ENCODE measurements around the gene ATXN7L3.
A peak's percentile ranks its signal among the peaks of the same experiment; 100 is the strongest.

ATXN7L3 gene

GRCh38 chr17:44232061-44232460 lies 32.4 kb upstream of the ATXN7L3 start:
- Histone ChIP-seq H3K27ac (no peak overlapping the region), H3K4me3 (no peak overlapping the region), H3K9me3 (ENCODE audit: low read depth, low read length) (no peaks in the 10 kb centered on the region), H3K36me3 (ENCODE audit: insufficient read depth, low read length) (no peaks in the 10 kb centered on the region), H3K9ac (ENCODE audit: insufficient read length) (no peak overlapping the region)
- no peak for DNase-seq (ENCODE audit: low read depth, low spot score)
- no peak for TF ChIP-seq EZH2 (IDR thresholded peaks at IDR 0.05)
- TF ChIP-seq POLR2AphosphoS5 (IDR thresholded peaks at IDR 0.05; ENCODE audit: borderline replicate concordance, low read depth, low read length), result no peak
- no peak for TF ChIP-seq FOXP2 (optimal IDR thresholded peaks at IDR 0.05; ENCODE audit: control extremely low read depth, extremely low read length, insufficient read depth)

DNA sequence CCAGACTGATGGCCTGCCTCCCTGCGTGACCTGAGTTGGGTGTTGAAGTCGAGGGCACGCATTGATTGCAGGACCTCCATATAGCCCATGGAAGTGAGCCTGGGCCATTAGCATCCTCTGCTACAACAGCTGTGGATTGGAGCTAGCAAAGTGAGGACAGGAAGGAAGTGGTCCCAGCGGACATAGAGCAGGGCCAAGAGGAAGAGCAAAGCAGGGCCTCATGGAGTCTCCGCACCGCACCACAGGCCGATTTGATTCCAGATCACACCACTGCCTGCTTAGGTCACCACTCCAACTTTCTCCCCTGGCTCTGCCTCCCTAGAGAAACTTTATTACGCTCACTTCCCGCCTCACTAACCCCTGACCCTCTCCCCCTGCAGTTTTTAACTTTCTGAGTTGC lies 30.5 kb upstream of the ATXN7L3 start:
- Histone ChIP-seq H3K36me3 (ENCODE audit: insufficient read depth, low read length) (no peaks in the 10 kb centered on the region), H3K4me3 (no peak overlapping the region), H3K27ac (no peak overlapping the region), H3K9me3 (ENCODE audit: low read depth, low read length) (no peaks in the 10 kb centered on the region), H3K9ac (ENCODE audit: insufficient read length) (no peak overlapping the region)
- DNase-seq (ENCODE audit: low read depth, low spot score), result no peak
- TF ChIP-seq FOXP2 (optimal IDR thresholded peaks at IDR 0.05; ENCODE audit: control extremely low read depth, extremely low read length, insufficient read depth), result no peak
- TF ChIP-seq POLR2AphosphoS5 (IDR thresholded peaks at IDR 0.05; ENCODE audit: borderline replicate concordance, low read depth, low read length), result no peak
- no peak for TF ChIP-seq EZH2 (IDR thresholded peaks at IDR 0.05)

DNA sequence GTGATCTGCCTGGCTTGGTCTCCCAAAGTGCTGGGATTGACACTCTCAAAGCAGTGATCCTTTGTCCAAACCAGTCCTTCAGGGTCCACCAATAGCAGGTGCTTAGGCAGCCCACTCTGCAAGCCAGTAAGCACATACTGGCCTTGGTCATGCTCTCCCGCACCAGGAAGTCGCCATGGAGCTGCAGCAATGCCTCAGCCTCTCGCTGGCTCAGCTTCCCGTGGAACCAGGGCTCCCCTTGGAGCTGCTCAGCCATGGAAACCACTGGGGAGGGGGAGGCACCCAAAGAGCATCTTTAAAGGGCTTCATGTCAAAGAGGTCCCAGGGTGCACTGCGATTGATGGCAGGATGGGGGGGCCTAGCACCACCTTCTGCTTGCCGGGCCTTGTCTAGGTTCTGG lies 29.4 kb upstream of the ATXN7L3 start:
- H3K27ac ChIP-seq, result no peak overlapping the region
- DNase-seq (ENCODE audit: low read depth, low spot score), result no peak
- no peak overlapping the region for H3K9ac ChIP-seq (ENCODE audit: insufficient read length)
- no peak for TF ChIP-seq EZH2 (IDR thresholded peaks at IDR 0.05)
- no peak for TF ChIP-seq POLR2AphosphoS5 (IDR thresholded peaks at IDR 0.05; ENCODE audit: borderline replicate concordance, low read depth, low read length)
- TF ChIP-seq FOXP2 (optimal IDR thresholded peaks at IDR 0.05; ENCODE audit: control extremely low read depth, extremely low read length, insufficient read depth), result no peak
- no peaks in the 10 kb centered on the region for H3K36me3 ChIP-seq (ENCODE audit: insufficient read depth, low read length)
- H3K4me3 ChIP-seq, result no peak overlapping the region
- no peaks in the 10 kb centered on the region for H3K9me3 ChIP-seq (ENCODE audit: low read depth, low read length)

DNA sequence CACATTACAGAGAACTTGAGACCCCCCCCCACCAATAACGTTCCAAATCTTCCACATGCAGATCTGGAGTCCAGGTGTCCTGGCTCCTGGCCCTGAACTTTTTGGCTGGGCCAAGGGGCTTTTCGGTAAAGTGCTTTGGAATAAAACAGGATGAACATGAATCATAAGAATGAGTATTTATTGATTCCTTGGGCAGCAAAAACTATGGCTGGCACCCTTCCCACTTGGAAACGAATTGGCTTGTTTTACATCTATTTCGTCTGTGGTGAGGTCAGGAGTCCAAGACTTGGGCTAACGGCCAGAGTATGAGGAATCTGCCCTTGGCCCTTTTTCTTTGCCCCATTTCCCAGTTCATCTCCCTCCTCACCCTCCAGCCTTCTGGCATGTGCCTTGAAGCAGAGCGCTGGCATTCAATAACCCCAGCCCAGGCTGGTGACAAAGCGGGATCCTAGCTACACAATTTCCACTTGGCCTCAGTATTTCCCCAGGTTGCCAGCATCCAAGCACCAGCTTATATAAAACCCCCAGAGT lies 23.9 kb upstream of the ATXN7L3 start:
- Histone ChIP-seq H3K4me3 (no peak overlapping the region), H3K36me3 (ENCODE audit: insufficient read depth, low read length) (no peaks in the 10 kb centered on the region), H3K27ac (no peak overlapping the region), H3K9me3 (ENCODE audit: low read depth, low read length) (no peaks in the 10 kb centered on the region), H3K9ac (ENCODE audit: insufficient read length) (no peak overlapping the region)
- no peak for DNase-seq (ENCODE audit: low read depth, low spot score)
- TF ChIP-seq EZH2 (IDR thresholded peaks at IDR 0.05), result no peak
- TF ChIP-seq FOXP2 (optimal IDR thresholded peaks at IDR 0.05; ENCODE audit: control extremely low read depth, extremely low read length, insufficient read depth), result no peak
- TF ChIP-seq POLR2AphosphoS5 (IDR thresholded peaks at IDR 0.05; ENCODE audit: borderline replicate concordance, low read depth, low read length), result no peak

- peak overlapping the region; percentile 90; the same call in 1 of the 2 replicates for H3K27ac ChIP-seq
These were observed 22.6 kb upstream of the ATXN7L3 start for GRCh38 chr17:44222112-44222869.

GRCh38 chr17:44221862-44222111 lies 22.1 kb upstream of the ATXN7L3 start:
- H3K9me3 ChIP-seq (ENCODE audit: low read depth, low read length), result no peaks in the 10 kb centered on the region
- DNase-seq (ENCODE audit: low read depth, low spot score), result no peak
- H3K4me3 ChIP-seq, result peak overlapping the region; percentile 98
- TF ChIP-seq POLR2AphosphoS5 (IDR thresholded peaks at IDR 0.05; ENCODE audit: borderline replicate concordance, low read depth, low read length) (peak; percentile 50), EZH2 (IDR thresholded peaks at IDR 0.05) (no peak), FOXP2 (optimal IDR thresholded peaks at IDR 0.05; ENCODE audit: control extremely low read depth, extremely low read length, insufficient read depth) (no peak)
- H3K36me3 ChIP-seq (ENCODE audit: insufficient read depth, low read length), result peaks cover 9% of the 10 kb centered on the region
- H3K9ac ChIP-seq (ENCODE audit: insufficient read length), result peak overlapping the region; percentile 99
- peak overlapping the region; percentile 90 for H3K27ac ChIP-seq

More at GRCh38 chr17:44222112-44222869, 22.6 kb upstream of the ATXN7L3 start:
- Histone ChIP-seq H3K9ac (ENCODE audit: insufficient read length) (no peak overlapping the region), H3K9me3 (ENCODE audit: low read depth, low read length) (no peaks in the 10 kb centered on the region), H3K36me3 (ENCODE audit: insufficient read depth, low read length) (peaks cover 4% of the 10 kb centered on the region; the same call in 1 of the 2 replicates), H3K4me3 (peak overlapping the region; percentile 98)
- DNase-seq (ENCODE audit: low read depth, low spot score), result no peak
- no peak for TF ChIP-seq EZH2 (IDR thresholded peaks at IDR 0.05)
- TF ChIP-seq FOXP2 (optimal IDR thresholded peaks at IDR 0.05; ENCODE audit: control extremely low read depth, extremely low read length, insufficient read depth), result no peak
- no peak for TF ChIP-seq POLR2AphosphoS5 (IDR thresholded peaks at IDR 0.05; ENCODE audit: borderline replicate concordance, low read depth, low read length)

GRCh38 chr17:44221084-44221861 lies 21.6 kb upstream of the ATXN7L3 start:
- H3K9me3 ChIP-seq (ENCODE audit: low read depth, low read length), result no peaks in the 10 kb centered on the region
- TF ChIP-seq FOXP2 (optimal IDR thresholded peaks at IDR 0.05; ENCODE audit: control extremely low read depth, extremely low read length, insufficient read depth) (no peak), POLR2AphosphoS5 (IDR thresholded peaks at IDR 0.05; ENCODE audit: borderline replicate concordance, low read depth, low read length) (peak; percentile 52; the same call in 1 of the 2 replicates)
- DNase-seq (ENCODE audit: low read depth, low spot score), result no peak
- H3K36me3 ChIP-seq (ENCODE audit: insufficient read depth, low read length), result peaks cover 14% of the 10 kb centered on the region
- peak overlapping the region; percentile 99 for H3K9ac ChIP-seq (ENCODE audit: insufficient read length)
- peak overlapping the region; percentile 90 for H3K27ac ChIP-seq
- peak overlapping the region; percentile 98 for H3K4me3 ChIP-seq

Measured in SK-N-MC (cell line).